Activated T-cell treated with anti-CD3 and anti-CD28 coated beads, Interleukin-2, amount 50 U/mL, for 1 hour (primary cell): Measurements from ENCODE around the gene SYTL1.

Experiments
- DNase-seq: peaks from one replicate; pipeline ENCODE4 v3.0.0-alpha.2; 2020

Gene SYTL1

GRCh38 chr1:27321813-27322568 lies 19.8 kb upstream of the SYTL1 start, which contains the start of gene TMEM222:
TMEM222 (plus strand) TSS chr1:27322163; CDS start chr1:27322198, 35 bp downstream.
- peak; percentile 97 for DNase-seq

GRCh38 chr1:27322569-27323240 lies 19.1 kb upstream of the SYTL1 start:
- DNase-seq, result no peak

- no peak for DNase-seq
Observed at GRCh38 chr1:27325286-27325685, 16.5 kb upstream of the SYTL1 start.

GRCh38 chr1:27327964-27328363 lies 13.9 kb upstream of the SYTL1 start:
- no peak for DNase-seq

- no peak for DNase-seq
Observed at GRCh38 chr1:27330786-27331185, 11.0 kb upstream of the SYTL1 start.

- DNase-seq, result no peak
Observed at GRCh38 chr1:27331426-27331825, 10.4 kb upstream of the SYTL1 start.

GRCh38 chr1:27331922-27332321 lies 9.9 kb upstream of the SYTL1 start:
- no peak for DNase-seq

- DNase-seq, result peak; percentile 66
Observed at GRCh38 chr1:27332536-27333281, 9.1 kb upstream of the SYTL1 start.

- DNase-seq, result no peak
Observed at GRCh38 chr1:27333717-27334279, 8.0 kb upstream of the SYTL1 start.

GRCh38 chr1:27335506-27336422 lies 6.1 kb upstream of the SYTL1 start:
- no peak for DNase-seq

- no peak for DNase-seq
Observed at GRCh38 chr1:27336756-27337155, 5.1 kb upstream of the SYTL1 start.

GRCh38 chr1:27338751-27339150 lies 3.1 kb upstream of the SYTL1 start:
- DNase-seq, result no peak

- no peak for DNase-seq
Observed at GRCh38 chr1:27339213-27339612, 2.6 kb upstream of the SYTL1 start.

GRCh38 chr1:27342391-27342777 lies 562 bp downstream of the SYTL1 start:
- peak; percentile 37 for DNase-seq

- peak; percentile 71 for DNase-seq
Observed at GRCh38 chr1:27342778-27343638, 1.2 kb downstream of the SYTL1 start.

GRCh38 chr1:27343639-27344025 lies 1.8 kb downstream of the SYTL1 start:
- no peak for DNase-seq

- no peak for DNase-seq
Observed at GRCh38 chr1:27345272-27345671, 3.5 kb downstream of the SYTL1 start.

GRCh38 chr1:27346357-27346756 lies 4.5 kb downstream of the SYTL1 start:
- no peak for DNase-seq

GRCh38 chr1:27346991-27347624 lies 5.3 kb downstream of the SYTL1 start:
- no peak for DNase-seq

- peak; percentile 52 for DNase-seq
Observed at GRCh38 chr1:27348861-27349783, 7.3 kb downstream of the SYTL1 start.
